ENCODE measurements around the gene FOXP1.

Gene FOXP1

DNA sequence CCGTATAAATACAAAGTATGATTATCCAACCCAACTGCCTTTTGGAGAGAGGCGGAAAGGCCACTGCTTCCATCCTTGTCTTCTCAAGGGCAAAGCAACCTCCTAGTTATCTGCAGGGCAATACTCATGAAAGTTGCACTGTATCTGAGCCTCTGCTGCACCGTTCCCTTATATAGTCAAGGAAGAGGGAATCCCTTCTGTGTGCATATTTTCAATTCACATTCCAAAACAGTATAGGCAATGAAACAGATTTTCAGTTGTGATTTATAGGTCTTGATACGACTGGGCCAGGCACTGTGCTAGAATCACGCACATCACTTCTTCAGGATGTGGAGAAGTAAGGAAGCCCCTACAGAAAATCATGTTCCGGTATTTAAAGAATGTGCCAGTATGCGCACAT, 455.7 kb downstream of the FOXP1 start:
- ChIA-PET CTCF (no interaction called here), POLR2A (no interaction called here)
- TF ChIP-seq CTBP1 (IDR thresholded peaks at IDR 0.05; ENCODE audit: borderline replicate concordance) (no peak), BHLHE40 (IDR thresholded peaks at IDR 0.05; ENCODE audit: borderline replicate concordance) (no peak), FOXM1 (IDR thresholded peaks at IDR 0.05; ENCODE audit: borderline replicate concordance) (no peak), SP1 (IDR thresholded peaks at IDR 0.05) (no peak), HDGF (IDR thresholded peaks at IDR 0.05; ENCODE audit: borderline replicate concordance) (no peak), FOXA1 (IDR thresholded peaks at IDR 0.05) (no peak), ELF4 (IDR thresholded peaks at IDR 0.05) (no peak), TARDBP (IDR thresholded peaks at IDR 0.05) (no peak), FOXK2 (IDR thresholded peaks at IDR 0.05) (no peak), ARNT (IDR thresholded peaks at IDR 0.05) (no peak), ZNF384 (IDR thresholded peaks at IDR 0.05) (no peak), L3MBTL2 (conservative IDR thresholded peaks at IDR 0.05) (no peak), LEF1 (IDR thresholded peaks at IDR 0.05; ENCODE audit: borderline replicate concordance) (no peak), NFRKB (IDR thresholded peaks at IDR 0.05) (no peak), SUZ12 (IDR thresholded peaks at IDR 0.05) (no peak)
- TF ChIP-seq, protein P1, sequence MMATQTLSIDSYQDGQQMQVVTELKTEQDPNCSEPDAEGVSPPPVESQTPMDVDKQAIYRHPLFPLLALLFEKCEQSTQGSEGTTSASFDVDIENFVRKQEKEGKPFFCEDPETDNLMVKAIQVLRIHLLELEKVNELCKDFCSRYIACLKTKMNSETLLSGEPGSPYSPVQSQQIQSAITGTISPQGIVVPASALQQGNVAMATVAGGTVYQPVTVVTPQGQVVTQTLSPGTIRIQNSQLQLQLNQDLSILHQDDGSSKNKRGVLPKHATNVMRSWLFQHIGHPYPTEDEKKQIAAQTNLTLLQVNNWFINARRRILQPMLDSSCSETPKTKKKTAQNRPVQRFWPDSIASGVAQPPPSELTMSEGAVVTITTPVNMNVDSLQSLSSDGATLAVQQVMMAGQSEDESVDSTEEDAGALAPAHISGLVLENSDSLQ (IDR thresholded peaks at IDR 0.05), result no peak
- DNase-seq (ENCODE audit: extremely low spot score), result no peak

GRCh38 chr3:71127052-71127831, 456.3 kb downstream of the FOXP1 start:
- TF ChIP-seq ZNF384 (IDR thresholded peaks at IDR 0.05) (no peak), SP1 (IDR thresholded peaks at IDR 0.05) (no peak), TARDBP (IDR thresholded peaks at IDR 0.05) (no peak), ELF4 (IDR thresholded peaks at IDR 0.05) (no peak), SUZ12 (IDR thresholded peaks at IDR 0.05) (no peak), HDGF (IDR thresholded peaks at IDR 0.05; ENCODE audit: borderline replicate concordance) (no peak), NFRKB (IDR thresholded peaks at IDR 0.05) (no peak), ARNT (IDR thresholded peaks at IDR 0.05) (no peak), CTBP1 (IDR thresholded peaks at IDR 0.05; ENCODE audit: borderline replicate concordance) (no peak), L3MBTL2 (conservative IDR thresholded peaks at IDR 0.05) (no peak), FOXA1 (IDR thresholded peaks at IDR 0.05) (no peak), LEF1 (IDR thresholded peaks at IDR 0.05; ENCODE audit: borderline replicate concordance) (no peak), FOXK2 (IDR thresholded peaks at IDR 0.05) (no peak)
- TF ChIP-seq, protein P1 (IDR thresholded peaks at IDR 0.05), result no peak
- CTCF ChIA-PET, result interaction anchor here (0.6 kb wide), 1 partner anchor 142 kb away, joined by 4 read pairs; no protein-coding TSS in a partner anchor
- no peak for DNase-seq (ENCODE audit: extremely low spot score)
- POLR2A ChIA-PET, result no interaction called here

GRCh38 chr3:71125738-71126137, 457.8 kb downstream of the FOXP1 start:
- TF ChIP-seq BHLHE40 (IDR thresholded peaks at IDR 0.05; ENCODE audit: borderline replicate concordance) (no peak), ZNF384 (IDR thresholded peaks at IDR 0.05) (no peak), LEF1 (IDR thresholded peaks at IDR 0.05; ENCODE audit: borderline replicate concordance) (no peak)
- TF ChIP-seq, protein P1 (IDR thresholded peaks at IDR 0.05), result no peak
- CTCF ChIA-PET, result no interaction called here
- DNase-seq (ENCODE audit: extremely low spot score), result no peak
- POLR2A ChIA-PET, result no interaction called here

DNA sequence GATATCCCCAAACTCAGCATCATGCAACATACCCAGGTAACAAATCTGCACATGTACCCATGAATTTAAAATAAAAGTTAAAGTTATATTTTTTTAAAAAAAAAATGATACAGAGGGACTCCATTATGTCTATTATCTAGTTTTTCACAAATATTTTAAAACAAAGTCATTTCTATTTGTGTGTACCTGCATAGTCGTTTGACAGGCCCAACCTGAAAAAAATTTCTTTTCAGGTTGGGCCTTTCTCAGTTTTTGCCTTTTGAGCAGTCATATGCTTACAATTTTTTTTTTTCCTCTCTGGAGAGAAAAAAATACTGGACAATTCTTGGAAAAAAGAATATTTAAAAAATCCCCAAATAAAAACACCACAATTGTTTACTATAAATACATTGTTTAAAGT, 459.5 kb downstream of the FOXP1 start:
- DNase-seq (ENCODE audit: extremely low spot score), result no peak
- TF ChIP-seq LEF1 (IDR thresholded peaks at IDR 0.05; ENCODE audit: borderline replicate concordance), result no peak
- TF ChIP-seq L3MBTL2 (conservative IDR thresholded peaks at IDR 0.05), result no peak
- TF ChIP-seq, protein P1 (IDR thresholded peaks at IDR 0.05), result no peak
- TF ChIP-seq FOXK2 (IDR thresholded peaks at IDR 0.05), result no peak
- no peak for TF ChIP-seq CTBP1 (IDR thresholded peaks at IDR 0.05; ENCODE audit: borderline replicate concordance)
- no peak for TF ChIP-seq NFRKB (IDR thresholded peaks at IDR 0.05)
- TF ChIP-seq ELF4 (IDR thresholded peaks at IDR 0.05), result no peak
- no peak for TF ChIP-seq SUZ12 (IDR thresholded peaks at IDR 0.05)
- no peak for TF ChIP-seq ARNT (IDR thresholded peaks at IDR 0.05)
- no peak for TF ChIP-seq FOXA1 (IDR thresholded peaks at IDR 0.05)
- no peak for TF ChIP-seq TARDBP (IDR thresholded peaks at IDR 0.05)
- TF ChIP-seq SP1 (IDR thresholded peaks at IDR 0.05), result no peak
- TF ChIP-seq FOXM1 (IDR thresholded peaks at IDR 0.05; ENCODE audit: borderline replicate concordance), result no peak
- no peak for TF ChIP-seq HDGF (IDR thresholded peaks at IDR 0.05; ENCODE audit: borderline replicate concordance)
- TF ChIP-seq ZNF384 (IDR thresholded peaks at IDR 0.05), result no peak
- no peak for TF ChIP-seq BHLHE40 (IDR thresholded peaks at IDR 0.05; ENCODE audit: borderline replicate concordance)
- CTCF ChIA-PET, result no interaction called here
- POLR2A ChIA-PET, result no interaction called here

- DNase-seq (ENCODE audit: extremely low spot score), result no peak
- POLR2A ChIA-PET, result no interaction called here
- CTCF ChIA-PET, result no interaction called here
- TF ChIP-seq CTBP1 (IDR thresholded peaks at IDR 0.05; ENCODE audit: borderline replicate concordance) (no peak), L3MBTL2 (conservative IDR thresholded peaks at IDR 0.05) (no peak), ELF4 (IDR thresholded peaks at IDR 0.05) (no peak), NFRKB (IDR thresholded peaks at IDR 0.05) (no peak), LEF1 (IDR thresholded peaks at IDR 0.05; ENCODE audit: borderline replicate concordance) (no peak), ZNF384 (IDR thresholded peaks at IDR 0.05) (no peak), FOXA1 (IDR thresholded peaks at IDR 0.05) (no peak), SP1 (IDR thresholded peaks at IDR 0.05) (no peak), ARNT (IDR thresholded peaks at IDR 0.05) (no peak), BHLHE40 (IDR thresholded peaks at IDR 0.05; ENCODE audit: borderline replicate concordance) (no peak), SUZ12 (IDR thresholded peaks at IDR 0.05) (no peak), TARDBP (IDR thresholded peaks at IDR 0.05) (no peak), FOXK2 (IDR thresholded peaks at IDR 0.05) (no peak), FOXM1 (IDR thresholded peaks at IDR 0.05; ENCODE audit: borderline replicate concordance) (no peak), HDGF (IDR thresholded peaks at IDR 0.05; ENCODE audit: borderline replicate concordance) (no peak)
- TF ChIP-seq, protein P1 (IDR thresholded peaks at IDR 0.05), result no peak
Observed at GRCh38 chr3:71122641-71123040, 460.9 kb downstream of the FOXP1 start.

Data from HEK293T (cell line).